Renal cortical epithelial cell (primary cell): ENCODE results near the gene CYTH4. TPM values are rescaled to one million over a fixed set of nuclear protein-coding genes. Genes with fewer than 3 reads are reported as not detected.

Experiments used
- DNase-seq: peaks from one replicate; pipeline ENCODE4 v3.0.0-alpha.2; 2011; ENCODE audit warnings: low read depth
- total RNA-seq: library from RNA; depleted of rRNA; stranded (reverse); fragments of >200 nt; gene quantifications from 2 replicates; pipeline ENCODE4 v1.2.3, GENCODE V29; 2014

The CYTH4 gene
- total RNA-seq, 1 donor from 2014 or later, result not detected

DNA sequence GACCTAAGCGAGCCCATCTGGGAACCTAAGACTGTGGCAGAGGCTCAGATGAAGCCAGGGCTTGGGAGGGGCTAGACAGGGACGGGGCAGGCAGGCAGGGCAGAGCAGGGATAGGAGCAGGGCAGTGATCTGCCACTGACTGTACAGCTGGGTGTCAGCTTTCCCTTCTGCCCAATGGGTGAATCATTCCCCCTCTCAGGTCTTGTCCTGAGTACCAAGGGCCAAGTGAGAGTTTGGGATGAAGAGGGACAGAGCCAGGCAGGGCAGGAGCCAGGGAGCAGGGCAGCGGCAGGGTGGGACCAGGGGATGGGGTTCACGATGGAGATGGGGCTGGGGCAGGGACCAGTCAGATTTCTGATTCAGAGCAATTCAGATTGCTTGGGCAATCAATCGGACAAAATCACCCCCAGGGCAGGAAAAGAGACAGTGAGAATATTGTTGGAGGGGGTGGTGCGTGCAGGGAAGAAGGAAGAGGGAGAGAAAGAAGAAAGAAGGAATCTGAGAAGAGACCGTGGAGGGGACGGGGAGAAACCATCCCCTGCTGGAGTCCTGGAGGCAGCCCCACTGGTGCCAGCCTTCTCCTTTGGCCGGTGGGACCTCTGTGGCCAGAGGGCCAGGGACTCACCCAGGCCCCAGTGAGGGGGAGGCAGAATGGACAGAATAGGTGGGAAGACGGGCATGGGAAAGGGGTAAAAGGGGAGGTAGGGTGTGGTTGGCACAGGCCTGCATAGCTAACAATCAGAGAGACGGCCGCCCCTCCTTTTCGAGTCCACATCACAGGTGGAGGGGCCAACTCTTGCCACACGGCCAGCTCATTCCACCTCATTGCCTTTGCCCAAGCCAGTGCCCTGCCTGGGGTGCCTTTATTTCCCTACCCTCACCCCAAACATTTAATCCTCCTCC lies 47.2 kb downstream of the CYTH4 start:
- DNase-seq, result peak; percentile 42

GRCh38 chr22:37330200-37331033 lies 48.1 kb downstream of the CYTH4 start:
- DNase-seq, result peak; percentile 96

GRCh38 chr22:37331034-37331428 lies 48.7 kb downstream of the CYTH4 start:
- peak; percentile 63 for DNase-seq

GRCh38 chr22:37331856-37332536 lies 49.7 kb downstream of the CYTH4 start:
- peak; percentile 74 for DNase-seq

- DNase-seq, result no peak
Measured at GRCh38 chr22:37333724-37334460, 51.6 kb downstream of the CYTH4 start.

DNA sequence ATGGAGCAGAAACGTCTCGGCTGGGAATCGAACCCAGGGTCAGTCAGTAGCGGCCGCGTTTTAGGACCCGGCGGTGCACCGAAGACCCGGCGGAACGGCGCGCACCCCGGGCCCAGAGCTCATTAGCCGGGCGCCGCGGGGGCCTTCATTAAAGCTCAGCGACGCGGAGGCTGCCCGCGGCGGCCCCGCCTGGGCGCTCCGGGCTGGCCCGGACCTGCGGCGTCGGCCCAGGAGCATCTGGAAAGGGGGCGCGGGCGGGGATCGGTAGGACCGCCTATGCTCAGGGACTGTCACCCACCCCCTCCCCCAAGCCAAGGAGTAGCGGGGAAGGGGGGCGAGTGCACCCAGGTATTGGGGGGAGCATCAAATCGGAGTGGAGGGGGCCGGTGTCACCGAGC lies 52.2 kb downstream of the CYTH4 start:
- DNase-seq, result no peak

DNA sequence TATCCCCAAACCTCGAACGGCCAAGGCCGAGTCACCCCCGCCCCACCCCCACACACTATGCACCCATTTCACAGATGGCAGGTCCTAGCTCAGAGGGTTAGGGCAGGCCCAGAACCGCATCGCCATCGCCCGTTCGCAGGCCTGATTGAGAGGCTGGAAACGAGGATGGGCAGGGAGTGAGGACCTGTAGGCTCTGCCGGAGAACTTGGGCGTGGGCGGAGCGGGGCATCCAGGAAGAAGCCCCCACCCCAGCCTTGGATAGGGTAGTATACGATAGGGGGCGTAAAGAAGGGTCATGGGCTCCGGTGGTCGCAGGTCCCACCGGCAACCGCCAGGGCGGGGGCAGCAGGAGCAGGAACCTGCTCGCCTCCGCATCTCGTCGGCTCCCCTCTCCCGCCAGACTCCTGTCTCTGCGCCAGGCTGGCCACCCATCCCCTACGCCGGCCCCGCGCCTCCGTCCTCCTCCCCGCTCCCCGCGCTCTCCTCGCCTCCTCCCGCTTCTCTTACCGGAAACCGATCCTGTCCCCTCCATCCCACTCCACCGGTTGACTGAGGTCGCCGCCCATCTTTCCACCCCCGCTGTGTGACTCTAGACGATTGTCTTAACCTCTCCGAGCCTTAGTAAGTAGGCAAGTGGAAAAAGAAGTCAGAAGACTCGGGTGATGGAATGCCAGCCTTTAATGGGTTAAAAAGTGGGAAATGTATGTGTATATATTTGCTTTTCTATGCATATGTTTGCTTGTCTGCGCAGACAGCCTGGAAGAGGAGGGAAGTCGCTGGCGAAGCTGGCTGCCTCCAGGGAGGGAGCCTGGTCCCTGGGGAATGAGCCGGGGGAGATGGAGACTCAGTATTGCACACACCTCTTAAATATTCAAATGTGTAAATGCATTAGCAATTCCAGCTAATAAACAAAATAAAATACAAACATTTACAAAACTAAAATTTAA lies 52.8 kb downstream of the CYTH4 start:
- DNase-seq, result no peak

GRCh38 chr22:37335806-37336199 lies 53.5 kb downstream of the CYTH4 start:
- DNase-seq, result no peak

- no peak for DNase-seq
Measured at GRCh38 chr22:37336579-37336978, 54.3 kb downstream of the CYTH4 start.

DNA sequence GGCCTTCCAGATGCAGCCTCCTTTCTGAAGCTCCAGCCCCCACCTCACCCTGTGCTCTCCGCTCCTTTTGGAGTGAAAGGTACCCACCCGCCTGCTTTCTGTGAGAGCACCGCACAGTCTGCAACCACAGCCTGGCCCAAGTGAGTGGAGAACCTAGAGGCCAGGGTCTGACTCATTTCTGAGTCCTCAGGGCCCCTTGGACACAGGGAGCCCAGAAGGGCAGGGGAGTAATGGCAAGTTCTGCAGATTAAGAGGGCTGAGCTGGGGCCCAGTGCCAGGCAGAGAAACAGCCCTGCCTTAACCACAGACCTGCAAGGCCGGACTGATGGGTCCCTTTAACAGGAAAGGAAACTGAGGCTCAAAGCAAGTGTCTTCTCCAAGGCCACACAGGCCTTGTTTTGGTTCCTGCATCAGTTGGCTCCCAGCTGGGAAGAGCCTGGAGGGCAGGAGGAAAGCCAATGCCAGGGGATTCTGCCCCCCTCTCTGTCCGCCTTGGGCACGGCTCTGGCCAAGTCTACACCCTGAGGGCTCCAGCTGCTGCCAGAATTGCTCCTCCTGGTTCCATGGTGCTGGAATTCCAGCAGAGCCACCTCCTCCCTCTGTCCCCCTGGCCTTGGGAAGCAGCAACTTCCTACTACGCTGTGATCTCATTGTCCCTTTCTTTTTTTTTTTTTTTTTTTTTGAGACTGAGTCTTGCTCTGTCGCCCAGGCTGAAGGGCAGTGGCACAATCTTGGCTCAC lies 55.1 kb downstream of the CYTH4 start:
- peak; percentile 49 for DNase-seq

DNA sequence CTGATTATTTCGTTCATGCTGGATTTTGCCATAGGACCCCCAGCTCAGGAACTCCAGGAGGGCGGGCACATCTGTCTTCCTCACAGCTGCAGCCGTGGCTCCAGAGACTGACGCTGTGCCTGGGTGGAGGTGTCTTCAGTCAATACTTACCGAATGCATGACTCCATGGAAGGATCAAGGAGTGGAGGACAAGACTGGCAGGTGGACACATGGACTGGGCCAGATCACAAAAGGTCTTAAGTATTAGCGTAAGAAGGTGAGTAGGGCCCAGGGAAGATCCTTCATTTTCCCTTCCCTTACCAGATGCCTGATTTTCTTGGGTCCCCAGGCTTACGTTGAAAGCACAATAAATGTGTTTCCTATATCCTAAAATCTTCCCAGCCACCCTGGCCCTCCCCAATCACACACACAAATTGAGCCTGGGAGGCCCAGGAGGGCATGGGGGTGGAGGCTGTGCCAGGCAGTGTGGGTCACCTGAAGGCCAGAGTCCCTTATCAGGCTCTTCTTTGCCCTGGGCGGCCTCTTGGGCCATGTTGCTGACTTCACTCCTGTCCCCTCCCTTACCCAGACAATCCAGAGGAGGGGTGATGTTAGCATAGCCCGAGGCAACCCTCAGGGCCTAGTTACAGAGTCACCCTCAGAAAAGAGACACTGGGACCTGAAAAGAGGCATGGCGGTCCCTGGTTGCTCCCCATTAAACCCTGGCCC lies 56.4 kb downstream of the CYTH4 start:
- no peak for DNase-seq

DNA sequence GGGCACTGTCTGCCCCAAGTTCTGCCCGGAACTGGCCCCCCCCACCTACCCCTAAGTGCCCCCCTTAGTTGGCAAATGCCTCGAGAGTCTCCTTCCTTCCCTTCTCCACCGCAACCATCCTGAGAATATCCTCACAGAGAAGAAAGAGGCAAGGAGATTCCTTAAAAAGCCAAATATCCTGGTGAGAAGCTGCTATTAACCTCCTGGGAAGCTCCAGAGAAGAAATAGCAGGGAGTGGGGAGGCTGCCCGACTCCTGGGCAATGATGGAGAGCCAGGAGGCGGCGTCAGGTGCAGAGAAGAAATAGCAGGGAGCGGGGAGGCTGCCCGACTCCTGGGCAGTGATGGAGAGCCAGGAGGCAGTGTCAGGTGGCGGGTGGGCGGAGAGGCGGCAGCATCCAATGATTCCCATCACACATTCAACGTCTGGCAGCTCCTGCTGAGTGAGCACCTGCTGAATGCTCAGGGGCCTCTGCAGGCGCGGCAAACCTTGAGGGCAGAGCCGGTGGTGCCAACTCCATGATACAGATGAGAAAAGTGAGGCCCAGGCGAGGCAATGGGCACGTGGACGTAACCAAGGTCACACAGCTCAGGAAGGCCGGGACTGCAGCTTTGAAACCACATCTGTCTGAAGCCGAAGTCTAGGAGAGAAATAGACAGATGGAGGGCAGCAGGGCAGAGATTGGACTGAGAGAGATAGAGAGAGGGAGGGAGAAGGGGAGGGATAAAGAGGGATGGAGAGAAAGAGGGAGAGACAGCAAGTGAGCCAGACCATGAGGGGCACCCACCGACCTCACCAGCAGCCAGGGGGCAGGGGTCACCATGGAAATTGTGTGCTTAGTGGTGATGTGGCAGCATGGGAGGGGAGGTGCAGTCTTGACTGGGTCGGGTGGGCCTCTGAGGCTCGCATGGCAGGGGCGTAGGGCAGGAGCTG lies 58.3 kb downstream of the CYTH4 start:
- DNase-seq, result no peak

- DNase-seq, result no peak
Measured at GRCh38 chr22:37342065-37342464, 59.8 kb downstream of the CYTH4 start.

DNA sequence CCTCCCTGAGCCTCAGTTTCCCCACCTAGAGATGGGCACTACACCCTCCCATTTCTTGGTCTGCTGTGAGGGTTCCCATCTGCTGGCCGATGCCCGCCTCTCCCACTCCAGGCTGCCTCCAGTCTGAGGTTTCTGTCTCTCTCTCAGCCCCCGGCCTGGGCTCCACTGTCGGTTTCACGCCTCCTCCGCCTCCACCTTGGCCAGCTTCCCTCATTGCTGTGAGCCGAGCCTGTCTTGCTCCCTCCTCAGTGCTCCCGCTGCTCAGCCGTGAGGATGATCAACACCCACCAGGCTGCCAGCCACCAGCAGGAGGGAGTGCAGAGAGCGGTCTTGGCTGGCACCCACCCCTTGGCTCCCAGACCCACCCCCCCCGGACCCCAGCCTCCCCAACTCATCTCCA lies 61.0 kb downstream of the CYTH4 start:
- DNase-seq, result no peak

GRCh38 chr22:37343863-37344734 lies 61.8 kb downstream of the CYTH4 start:
- no peak for DNase-seq

DNA sequence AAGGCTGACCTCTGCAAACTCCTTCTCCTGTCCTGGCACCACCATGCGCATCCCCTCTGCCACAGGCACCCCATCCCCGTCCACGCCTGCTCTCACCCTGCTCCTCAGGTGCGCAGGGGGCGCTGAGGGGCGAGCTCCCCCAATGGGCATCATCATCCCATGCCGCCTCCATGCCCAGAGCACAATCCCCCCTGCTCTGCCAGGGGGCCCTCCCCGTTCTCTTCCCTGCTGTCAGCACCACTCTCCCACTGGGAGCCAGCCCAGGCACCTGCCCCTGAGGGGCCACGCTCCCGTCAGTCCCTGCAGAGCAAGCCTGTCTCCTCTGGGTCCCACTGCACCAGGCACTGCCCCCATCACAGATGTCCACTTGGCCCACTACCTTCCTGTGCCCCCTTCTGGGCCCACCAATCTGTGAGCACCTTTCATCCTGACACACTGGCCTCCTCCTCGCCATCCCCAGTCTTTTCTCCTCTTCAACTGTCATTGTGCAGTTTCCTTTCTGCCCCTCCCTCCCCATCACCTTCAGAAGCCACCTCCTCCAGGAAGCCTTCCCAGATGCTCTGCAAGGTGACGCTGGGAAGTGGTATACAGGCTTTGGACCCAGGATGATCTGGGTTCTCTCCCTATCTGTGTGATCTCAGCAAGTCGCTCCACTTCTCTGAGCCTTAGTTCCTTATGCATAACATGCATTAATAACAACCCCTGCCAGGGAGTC lies 62.6 kb downstream of the CYTH4 start:
- DNase-seq, result no peak
